Tongue (tissue), 2 donors: ENCODE data around the gene PLD3. TPM values are rescaled to one million over a fixed set of nuclear protein-coding genes. Genes with fewer than 3 reads are reported as not detected.
"Not testable (repeated sequence)": the region's sequence is repeated elsewhere in the genome, so short reads cannot be mapped to it uniquely, and the experiment has no call there.

ENCODE experiments used
- DNase-seq: peaks from one replicate; pipeline ENCODE4 v3.0.0-alpha.2; 2015
- total RNA-seq: library from RNA; depleted of rRNA; stranded (reverse); fragments of >200 nt; gene quantifications from one replicate; pipeline ENCODE4 v1.2.3, GENCODE V29; 2014

Gene PLD3
- total RNA-seq, 1 donor from 2014 or later, result 295 TPM

DNA sequence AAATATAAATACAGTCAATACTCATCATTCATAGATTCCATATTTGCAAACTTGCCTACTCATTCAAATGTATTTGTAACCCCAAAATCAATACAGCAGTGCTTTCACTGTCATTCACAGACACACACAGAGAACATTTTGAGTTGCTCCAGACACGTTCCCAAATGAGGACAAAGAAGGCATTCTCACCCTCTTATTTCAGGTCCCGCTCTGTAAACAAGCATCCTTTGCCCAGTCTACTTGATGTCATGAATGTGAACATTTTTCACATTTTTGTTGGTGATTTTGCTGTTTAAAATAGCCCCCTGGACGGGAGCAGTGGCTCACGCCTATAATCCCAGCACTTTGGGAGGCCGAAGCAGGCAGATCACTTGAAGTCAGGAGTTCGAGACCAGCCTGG, 15.8 kb upstream of the PLD3 start:
- no peak for DNase-seq

DNA sequence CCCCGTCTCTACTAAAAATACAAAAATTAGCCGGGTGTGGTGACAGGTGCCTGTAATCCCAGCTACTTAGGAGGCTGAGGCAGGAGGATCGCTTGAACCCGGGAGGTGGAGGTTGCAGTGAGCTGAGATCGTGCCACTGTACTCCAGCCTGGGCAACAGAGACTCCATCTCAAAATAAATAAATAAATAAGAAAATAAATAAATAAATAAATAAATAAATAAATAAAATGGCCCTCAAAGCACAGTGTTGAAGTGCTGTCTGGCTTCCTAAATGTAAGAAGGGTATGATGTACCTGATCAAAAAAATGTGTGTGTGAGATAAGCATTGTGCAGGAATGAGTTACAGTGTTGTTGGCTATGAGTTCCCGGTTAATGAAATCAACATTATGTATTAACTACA, 15.4 kb upstream of the PLD3 start:
- DNase-seq, result not testable (repeated sequence)

DNA sequence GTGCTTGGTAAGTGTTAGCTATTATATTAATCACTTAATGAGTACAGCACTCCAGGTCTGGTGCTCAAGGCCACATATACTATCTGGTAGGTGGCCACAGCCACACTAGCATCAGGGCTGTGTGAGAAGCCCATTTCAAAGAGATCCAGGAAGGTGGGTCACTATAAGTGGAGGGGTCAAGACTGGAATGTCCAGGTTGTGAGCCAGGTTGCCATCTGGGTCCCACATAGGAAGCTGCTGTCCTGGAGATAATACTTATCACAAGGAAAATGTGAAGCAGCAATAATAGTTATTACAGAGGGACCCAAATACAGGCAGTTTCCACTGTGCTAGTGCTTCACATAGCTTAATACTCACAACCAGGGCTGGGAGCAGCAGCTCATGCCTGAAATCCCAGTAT, 13.4 kb upstream of the PLD3 start:
- no peak for DNase-seq

DNA sequence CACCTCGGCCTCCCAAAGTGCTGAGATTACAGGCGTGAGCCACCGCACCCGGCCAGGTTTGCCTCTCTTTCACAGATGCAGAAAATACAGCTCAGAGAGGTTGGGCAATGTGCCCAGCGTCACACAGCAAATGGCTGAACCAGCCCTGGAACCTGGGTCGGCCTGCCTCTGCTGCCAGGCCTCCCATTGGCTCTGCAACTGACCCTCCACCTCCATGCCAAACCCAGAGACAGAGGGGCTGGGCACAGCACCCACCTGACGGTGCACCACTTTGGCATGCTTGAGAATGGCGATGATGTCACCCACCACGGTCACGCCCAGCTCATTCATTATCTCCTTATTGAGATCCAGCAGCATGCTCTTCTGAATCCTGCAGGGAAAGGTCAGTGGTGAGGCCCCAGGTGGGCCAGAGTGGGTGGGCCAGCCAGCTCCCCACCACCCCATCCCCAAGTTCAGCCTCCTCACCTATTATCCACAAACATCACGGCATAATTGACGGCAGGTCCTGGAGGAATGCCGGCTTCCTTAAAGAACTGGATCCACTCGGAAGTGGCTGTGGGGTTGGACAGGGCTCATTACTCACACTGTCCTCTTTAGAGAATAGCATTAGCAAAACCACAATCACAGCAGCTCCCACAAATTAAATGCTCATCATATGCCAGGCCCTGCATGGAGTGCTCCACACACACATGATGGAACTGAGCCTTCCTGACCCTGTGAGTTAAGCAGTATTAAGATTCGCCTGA, 12.5 kb upstream of the PLD3 start:
- DNase-seq, result no peak

DNA sequence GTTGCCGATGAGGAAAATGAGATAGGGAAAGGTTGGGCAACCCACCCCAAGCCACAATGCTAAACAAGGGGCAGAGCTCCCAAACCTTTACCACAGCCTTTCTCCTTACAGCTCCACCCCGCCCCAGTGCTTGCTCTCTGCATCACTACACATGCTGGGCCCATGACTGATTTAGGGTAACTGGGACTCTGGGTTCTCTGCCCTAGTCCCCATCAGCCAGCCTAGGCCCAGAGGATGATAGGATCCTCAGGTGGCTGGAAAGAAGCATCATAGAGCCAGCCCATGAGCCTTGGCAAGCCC, 11.9 kb upstream of the PLD3 start:
- DNase-seq, result no peak

DNA sequence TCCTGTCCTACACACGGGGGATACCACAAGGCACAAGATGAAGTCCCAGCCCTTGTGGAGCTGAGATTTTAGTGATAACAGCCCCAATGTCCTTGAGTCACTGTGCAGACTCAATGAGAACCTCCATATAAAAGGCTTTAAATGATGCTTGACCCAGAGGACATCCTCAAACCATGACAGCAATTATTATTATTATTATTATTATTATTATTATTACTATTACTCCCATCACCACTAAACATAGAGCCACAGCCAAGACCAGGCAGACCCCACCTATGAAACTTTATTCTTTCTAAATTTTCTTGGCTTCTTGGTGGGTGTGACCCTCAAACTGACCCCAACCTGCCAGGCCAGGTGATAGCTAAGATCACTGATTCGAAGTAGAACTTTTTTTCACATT, 11.4 kb upstream of the PLD3 start:
- no peak for DNase-seq

DNA sequence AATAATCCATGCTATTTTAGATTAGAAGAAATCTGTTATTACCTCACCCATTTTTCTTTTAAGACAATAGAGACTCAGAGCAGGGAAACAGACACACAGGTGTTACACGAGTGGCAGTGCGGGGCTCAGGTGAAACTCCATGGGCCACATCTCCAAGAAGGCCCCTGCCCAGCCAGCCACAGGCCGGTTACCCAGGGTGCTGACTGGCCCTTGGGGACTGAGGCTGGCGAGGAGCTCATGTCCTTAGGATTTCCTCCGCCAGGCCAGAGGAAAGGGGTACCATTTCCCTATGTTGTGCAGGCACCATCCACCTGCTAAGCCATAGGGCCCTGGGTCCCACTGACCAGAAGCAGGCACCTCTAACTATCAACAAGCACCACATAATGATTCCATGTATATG, 10.9 kb upstream of the PLD3 start:
- DNase-seq, result no peak

DNA sequence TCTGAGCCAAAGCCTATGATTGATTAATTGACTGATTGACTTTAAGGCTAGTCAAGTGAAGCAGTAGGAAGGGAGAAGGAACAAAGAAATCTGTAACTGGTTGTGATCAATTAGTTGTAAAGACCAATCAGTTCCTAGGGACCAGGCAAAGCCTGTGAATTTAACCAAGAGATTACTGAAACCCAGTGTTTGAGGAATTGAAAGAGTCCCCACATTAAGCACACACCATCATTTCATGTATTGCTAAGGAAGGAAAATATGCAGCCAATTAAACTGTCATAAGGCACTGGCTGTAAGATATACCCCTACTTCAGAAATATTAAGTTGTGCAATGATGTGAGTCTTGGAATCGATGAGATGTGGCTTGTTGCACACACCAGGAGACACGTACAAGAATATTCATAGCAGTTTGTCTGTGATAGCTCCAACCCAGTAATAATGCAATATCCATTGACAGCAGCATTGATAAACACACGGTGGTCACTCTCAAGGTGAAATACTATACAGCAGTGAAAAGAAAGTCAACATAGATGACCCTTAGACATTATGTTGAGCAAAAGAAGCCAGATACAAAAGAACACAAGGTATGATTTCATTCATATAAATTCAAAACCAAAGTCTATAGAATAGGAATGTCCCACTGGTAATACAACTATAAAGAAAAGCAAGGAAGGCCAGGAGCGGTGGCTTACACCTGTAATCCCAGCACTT, 9.3 kb upstream of the PLD3 start:
- DNase-seq, result no peak

DNA sequence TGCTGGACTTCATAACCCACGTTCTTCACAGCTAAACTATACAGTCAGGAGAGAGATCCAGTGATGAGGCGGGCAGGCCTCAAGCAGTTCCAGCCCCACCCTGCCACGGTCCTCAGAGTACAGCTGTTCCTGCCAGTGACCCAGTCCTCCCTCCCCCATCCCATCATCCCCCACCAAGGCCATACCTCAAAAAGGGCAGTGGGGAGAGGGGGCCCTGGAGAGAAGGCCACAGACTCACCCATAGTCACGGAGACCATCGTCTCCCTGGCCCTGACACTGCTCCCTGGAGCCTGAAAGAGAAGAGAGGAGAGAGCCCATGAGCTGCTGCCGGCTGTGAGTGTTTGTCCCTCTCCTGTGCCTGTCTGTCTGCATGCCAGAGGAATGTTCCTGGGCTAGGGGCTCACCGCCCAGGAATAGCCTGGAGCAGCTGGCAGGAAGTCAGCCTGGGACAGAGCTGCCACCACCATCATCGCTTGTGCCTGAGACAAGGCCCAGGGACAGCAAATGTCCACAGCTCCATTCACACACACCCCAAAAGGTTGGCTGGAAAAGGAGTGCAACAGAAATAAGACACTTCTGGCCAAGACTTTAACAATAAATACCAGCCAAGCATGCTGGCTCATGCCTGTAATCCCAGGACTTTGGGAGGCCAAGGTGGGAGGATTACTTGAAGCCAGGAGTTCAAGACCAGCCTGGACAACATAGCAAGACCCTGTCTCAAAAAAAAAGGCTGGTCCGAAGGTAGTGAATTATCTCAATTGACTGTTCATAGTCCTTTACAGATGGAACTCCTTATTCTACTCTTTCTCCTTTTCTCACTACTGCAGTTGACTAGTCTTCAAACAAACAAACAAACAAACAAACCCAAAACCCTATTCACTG, 6.7 kb upstream of the PLD3 start:
- DNase-seq, result peak; percentile 95

DNA sequence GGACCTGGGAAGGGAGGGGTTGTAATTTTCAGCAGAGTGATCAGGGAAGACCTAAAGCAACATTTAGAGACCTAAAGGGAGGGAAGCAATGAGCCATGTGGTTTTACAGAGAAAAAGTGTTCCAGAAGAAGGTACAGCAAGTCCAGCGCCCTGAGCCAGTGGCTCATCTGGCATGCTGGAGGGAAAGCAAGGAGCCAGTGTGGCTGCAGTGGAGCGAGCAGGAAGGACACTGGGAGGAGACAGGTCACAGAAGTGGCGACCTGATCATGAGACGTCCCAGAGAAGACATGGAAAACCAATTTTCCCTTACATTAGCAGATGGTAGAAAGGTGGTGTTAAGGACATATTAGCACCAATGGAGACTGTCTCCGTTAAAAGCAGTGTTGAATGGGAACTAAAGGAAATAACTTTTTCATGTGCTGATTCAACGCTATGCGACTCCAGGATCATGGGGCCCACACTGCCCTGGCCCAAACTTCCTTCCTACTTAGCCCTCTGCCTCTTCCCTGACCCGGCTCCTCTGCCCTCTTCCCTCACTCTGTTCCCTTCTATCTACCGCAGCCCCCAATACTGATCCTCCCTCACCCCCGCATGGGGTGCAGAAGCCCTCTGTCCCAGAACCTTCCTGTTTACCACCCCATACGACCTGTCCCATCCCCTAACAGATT, 5.7 kb upstream of the PLD3 start:
- no peak for DNase-seq

DNA sequence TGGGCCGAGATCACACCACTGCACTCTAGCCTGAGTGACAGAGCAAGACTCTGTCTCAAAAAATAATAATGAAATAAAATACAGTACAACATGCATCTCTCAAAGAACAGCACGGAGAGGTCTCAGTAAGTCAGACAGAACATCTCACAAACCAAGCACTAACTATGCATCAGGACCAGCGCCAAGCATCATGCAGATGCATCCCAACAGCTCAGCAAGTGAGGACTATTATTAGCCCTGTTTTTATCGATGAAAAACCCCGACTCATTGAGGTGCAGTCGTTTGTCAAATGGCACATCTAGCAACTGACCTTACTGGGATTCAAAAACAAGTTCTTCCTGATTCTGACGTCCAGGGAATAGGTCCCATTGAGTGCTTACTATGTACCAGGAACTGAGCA, 4.1 kb upstream of the PLD3 start:
- no peak for DNase-seq

DNA sequence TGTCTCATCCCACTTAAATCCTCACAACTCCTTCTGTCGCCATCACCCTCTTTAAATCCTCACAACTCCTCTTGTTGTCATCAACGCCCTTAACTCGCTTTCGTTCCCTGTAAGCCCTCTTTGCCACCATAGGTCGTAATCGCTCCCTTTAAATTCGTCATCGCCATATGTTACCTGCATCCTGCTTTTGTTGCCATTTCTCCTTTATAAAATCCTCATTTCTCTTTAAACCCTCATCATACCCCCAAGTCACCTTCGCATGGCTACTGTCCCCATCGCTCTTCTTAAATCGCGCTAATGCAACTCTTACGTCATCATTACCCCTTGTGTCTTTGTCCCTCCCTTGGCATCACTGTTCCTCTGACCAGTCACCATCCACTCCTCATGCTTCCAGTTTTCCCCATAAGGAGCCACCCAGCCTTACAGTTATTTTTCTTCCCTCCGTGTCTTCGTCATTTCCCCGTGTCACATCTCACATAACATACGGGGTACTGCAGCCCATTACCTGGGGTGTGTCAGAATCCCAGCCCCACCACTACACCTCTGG, 539 bp downstream of the PLD3 start:
- peak; percentile 48 for DNase-seq

DNA sequence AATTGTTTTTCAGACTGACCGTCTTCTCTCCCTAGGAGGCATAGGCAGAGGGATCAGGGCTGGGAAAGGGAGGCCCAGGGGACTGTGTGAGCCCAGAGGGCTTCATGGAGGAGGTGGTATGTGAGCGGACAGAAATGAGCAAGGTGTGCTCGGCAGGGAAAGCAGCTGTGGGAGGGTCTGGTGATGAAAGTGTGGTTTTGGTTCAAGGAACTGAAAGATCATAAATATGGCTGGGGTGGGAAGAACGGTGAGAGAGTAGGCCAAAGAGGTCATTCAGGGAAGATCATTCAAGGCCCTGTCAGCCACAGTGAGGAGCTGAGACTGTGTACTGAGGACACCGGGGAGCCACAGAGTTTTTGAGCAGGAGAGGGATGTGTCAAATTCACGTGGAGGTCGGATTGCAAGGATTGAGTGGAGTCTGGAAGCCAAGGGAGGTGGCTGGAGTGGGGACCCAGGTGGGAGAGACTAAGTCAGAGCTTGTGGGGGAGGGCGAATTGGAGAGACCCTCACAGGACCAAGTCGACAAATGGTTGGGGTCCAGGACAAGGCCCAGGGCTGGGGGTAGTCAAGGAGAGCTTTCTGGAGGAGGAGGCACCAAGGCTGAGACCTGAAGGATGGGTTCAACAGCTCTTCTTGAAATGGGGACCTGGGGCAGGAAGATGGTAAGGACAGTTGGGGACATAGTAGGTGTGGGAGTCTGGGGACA, 7.6 kb downstream of the PLD3 start:
- no peak for DNase-seq

DNA sequence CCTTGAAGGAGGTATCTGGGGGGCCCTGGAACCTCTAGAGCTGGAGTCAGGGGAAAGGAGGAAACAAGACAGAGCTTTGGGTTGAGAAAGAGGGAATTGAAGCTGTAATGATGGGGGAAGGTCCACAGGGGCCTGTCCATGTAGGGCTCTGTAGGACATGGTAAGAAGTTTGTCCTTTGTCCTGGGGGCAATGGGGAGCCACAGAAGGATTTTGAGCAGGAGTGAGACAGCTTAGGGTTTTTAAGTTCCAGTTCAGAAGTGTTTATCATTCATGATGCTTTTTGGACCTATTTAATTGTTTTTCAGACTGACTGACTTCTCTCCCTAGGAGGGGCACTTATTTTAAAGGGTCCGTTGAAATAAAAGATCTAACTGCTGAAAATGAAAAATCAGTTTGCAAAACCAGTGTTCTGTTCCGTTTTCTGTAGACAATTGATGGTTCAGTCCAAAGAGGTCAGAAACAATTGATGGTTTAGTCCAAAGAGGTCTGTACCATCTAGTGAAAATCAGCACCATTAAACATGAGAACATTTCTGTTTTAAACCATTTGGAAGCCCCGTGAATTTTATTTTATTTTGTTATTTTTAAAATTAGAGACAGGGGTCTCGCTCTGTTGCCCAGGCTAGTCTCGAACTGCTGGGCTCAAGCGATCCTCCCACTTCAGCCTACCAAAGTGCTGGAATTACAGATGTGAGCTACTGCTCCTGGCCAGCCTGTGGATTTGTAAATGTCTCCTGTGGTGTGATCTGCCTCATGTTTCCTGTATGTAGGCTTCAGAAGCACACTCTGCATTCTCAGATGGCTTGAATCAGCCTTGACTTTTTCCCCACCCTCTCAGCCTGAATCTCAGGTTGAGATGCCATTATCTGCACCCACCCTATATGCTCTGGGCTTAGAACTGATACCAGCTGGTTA, 8.4 kb downstream of the PLD3 start:
- no peak for DNase-seq

DNA sequence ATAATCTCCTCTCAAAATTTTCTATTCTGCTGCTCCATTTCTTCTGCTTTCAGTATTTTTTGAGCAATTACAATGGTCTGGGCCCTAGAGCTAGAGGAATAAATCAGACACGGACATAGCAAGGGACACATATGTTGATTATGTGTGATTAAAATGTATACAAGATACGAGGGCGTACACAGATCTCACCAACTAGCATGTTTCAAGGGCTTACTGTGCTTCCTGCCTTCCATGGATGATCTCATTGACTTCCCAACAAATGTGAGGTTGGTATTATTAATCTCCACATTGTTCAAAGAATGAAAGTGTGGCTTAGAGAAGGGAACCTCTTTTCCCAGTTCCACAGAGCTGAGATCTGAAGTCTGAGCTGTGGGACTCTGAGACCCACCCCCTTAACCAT, 9.1 kb downstream of the PLD3 start:
- no peak for DNase-seq

DNA sequence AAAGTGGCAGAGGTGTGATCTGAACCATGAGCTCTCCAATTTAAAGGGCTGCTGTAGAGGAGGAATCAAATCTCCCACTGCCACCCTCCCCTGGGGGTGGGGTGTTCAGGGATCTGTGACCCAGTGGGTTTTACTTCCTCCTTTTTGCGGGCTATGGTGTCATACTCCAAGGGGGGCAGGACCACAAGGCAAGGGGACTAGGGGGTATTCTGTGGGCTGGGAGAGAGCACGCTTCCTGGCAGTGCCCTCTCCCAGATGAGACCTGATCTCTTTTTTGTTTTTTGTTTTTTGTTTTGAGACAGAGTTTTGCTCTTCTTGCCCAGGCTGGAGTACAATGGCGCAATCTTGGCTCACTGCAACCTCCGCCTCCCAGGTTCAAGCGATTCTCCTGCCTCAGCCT, 10.3 kb downstream of the PLD3 start:
- DNase-seq, result no peak

DNA sequence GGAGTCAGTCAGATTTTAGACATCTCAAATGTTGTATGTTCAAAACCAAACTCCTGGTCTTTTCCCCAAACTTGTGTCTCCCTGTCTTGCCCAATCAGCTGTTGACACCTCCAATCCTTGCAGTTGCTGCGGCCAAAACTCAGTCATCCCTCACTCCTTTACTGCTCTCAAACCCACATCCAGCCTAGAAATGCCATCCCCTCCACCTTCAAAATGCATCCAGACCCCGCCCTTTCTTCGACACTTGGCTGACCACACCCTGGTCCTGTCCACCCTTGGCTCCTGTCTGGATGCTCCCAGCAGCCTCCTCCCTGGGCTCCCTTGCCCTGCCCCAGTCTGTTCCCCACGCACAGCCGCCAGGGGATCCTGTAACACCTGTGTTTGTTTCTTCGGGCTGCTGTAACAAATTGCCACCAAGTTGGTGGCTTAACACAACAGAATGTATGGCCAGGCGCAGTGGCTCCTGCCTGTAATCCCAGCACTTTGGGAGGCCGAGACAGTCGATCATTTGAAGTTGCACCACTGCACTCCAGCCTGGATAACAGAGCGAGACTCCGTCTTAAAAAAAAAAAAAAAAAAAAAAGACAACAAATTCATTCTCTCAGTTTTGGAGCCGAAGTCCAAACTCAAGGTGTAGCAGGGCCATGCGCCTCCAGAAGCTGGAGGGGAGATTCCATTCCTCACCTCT, 11.7 kb downstream of the PLD3 start:
- DNase-seq, result no peak

DNA sequence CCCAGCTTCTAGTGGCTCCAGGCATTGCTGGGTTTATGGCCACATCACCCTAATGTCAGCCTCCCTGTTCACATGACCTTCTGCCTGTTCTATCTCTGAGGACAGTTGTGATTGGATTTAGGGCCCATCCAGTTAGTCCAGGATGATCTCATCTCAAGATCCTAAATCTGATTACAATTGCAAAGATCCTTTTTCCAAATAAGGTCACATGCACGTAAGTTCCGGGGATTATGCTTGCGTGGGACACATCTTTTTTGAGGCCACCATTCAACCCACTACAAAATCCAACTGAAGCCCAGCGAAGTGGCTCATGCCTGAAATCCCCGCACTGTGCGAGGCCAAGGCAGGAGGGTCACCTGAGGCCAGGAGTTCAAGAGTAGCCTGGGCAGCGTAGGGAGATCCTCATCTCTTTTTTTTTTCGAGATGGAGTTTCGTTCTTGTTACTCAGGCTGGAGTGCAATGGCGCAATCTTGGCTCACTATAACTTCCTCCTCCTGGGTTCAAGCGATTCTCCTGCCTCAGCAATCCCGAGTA, 12.3 kb downstream of the PLD3 start:
- DNase-seq, result no peak

DNA sequence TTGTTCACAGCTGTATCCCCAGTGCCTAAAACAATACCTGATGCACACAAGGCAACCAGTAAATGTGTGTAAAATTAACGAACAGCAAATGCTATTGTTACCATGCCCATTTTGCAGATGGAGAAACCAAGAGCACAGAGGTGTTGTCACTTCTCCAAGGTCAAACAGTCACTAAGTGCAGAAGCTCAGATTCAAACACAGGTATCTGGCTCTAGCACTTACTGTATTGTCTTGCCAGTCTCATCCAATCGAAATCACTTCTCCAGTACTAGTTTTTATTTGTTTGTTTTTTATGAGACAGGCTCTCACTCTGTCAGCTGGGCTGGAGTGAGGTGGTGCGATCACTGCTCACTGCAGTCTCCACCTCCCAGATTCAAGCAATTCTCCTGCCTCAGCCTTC, 13.7 kb downstream of the PLD3 start:
- DNase-seq, result no peak

DNA sequence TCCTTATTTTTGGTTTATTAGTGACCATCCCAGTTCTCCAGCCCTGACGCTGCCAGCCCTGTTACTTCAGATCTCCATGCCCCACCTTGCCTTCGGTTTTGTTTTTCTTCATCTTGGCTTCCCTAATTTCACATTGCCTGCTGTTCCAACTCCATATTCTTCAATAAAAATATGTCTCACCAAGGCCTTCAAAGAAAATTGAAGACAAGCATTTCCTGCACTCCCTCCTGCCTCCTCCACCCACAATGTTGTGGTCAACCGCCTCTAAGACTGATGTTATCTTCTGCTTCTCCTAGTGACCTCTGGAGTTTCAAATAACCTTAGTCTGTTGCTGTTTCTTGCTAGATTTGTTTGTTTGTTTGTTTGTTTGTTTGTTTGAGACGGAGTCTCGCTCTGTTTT, 14.6 kb downstream of the PLD3 start:
- DNase-seq, result no peak
